HL-60 (cell line): ENCODE measurements around the gene GPR141.

Experiments used
- POLR2AphosphoS5 ChIP-seq: IDR thresholded peaks from 2 replicates; pipeline ENCODE4 v1.6.1; 2012; ENCODE audit warnings: low read depth
- TF ChIP-seq, protein P1 (sequence below): IDR thresholded peaks from one replicate; pipeline ENCODE4 v1.5.1; 2011; ENCODE audit warnings: low read length, control low read depth, inconsistent platforms; ENCODE audit not compliant: insufficient read depth

- TF ChIP-seq, protein P1, sequence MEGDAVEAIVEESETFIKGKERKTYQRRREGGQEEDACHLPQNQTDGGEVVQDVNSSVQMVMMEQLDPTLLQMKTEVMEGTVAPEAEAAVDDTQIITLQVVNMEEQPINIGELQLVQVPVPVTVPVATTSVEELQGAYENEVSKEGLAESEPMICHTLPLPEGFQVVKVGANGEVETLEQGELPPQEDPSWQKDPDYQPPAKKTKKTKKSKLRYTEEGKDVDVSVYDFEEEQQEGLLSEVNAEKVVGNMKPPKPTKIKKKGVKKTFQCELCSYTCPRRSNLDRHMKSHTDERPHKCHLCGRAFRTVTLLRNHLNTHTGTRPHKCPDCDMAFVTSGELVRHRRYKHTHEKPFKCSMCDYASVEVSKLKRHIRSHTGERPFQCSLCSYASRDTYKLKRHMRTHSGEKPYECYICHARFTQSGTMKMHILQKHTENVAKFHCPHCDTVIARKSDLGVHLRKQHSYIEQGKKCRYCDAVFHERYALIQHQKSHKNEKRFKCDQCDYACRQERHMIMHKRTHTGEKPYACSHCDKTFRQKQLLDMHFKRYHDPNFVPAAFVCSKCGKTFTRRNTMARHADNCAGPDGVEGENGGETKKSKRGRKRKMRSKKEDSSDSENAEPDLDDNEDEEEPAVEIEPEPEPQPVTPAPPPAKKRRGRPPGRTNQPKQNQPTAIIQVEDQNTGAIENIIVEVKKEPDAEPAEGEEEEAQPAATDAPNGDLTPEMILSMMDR: no peak
- peak; percentile 28; the same call in 1 of the 2 replicates for TF ChIP-seq POLR2AphosphoS5
Measured at GRCh38 chr7:37714606-37715005, 31.0 kb downstream of the GPR141 start.
